GM06990 (cell line): ENCODE results near the gene TK1.

Source experiments
- DNase-seq: peaks from one replicate; pipeline ENCODE4 v3.0.0-alpha.2; 2011; ENCODE audit not compliant: insufficient read length; ENCODE audit errors: extremely low read depth
- H3K27me3 ChIP-seq: replicated peaks from 2 replicates; pipeline ENCODE4 v1.6.0; 2011; ENCODE audit warnings: low read length; ENCODE audit not compliant: control insufficient read depth, insufficient read depth
- H3K36me3 ChIP-seq: 2 replicates; pipeline ENCODE4 v1.5.1; 2011; ENCODE audit warnings: low read length; ENCODE audit not compliant: control insufficient read depth, insufficient read depth
- H3K4me3 ChIP-seq: replicated peaks from 2 replicates; pipeline ENCODE4 v1.5.1; 2011; ENCODE audit warnings: low read depth, mild to moderate bottlenecking, control low read depth, low read length
- TF ChIP-seq, protein P1 (sequence below): IDR thresholded peaks from 2 replicates; pipeline ENCODE4 v1.5.1; 2011; ENCODE audit warnings: low read length, control low read depth, mild to moderate bottlenecking, inconsistent platforms; ENCODE audit not compliant: insufficient read depth, poor library complexity, severe bottlenecking

TK1 gene

DNA sequence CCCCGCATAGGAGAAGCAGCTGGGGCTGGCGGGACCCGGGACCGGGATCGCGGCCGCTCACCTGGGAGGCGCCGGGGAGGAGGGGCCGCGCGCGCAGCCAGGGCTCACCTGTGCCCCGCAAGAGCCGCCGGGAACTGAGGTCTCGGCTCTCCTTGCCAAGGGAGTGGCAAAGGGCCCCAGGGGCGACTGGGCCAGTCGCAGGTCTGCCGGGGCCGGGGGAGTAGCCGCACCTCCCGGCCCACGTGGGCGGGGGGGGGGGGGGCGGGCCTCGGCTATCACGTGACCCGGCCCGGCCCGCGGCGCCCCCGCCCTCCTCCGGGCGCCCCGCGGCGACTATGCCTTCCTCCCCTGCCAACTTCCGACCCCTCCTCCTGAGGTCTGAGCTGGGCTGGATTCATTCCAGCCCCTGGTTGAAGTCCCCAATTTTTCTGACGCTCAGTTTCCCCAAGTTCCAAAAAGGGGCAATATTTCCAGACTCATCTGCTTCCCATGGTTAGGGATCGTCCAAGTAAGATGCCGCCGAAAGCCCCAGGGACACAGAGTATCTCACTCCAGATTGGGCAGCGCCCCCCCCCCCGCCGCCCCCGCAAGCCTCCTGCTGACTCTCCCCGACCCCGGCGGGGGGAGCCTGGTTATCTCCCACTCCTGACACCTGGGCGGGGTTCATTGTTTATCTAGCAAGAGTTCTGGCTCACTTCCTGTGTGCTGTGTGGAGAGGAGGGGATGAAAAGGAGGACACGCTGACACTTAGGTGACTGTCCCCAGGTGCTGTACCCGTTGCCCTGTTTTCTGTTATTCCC lies 58.1 kb downstream of the TK1 start, which contains the start of gene TMC6:
Gene TMC6, minus strand, starts transcription at position 205 of the 800 bp plus-strand sequence. CDS start 1,923 bp downstream, outside the sequence.
- Histone ChIP-seq H3K27me3 (no peaks in the 10 kb centered on the region), H3K36me3 (peaks cover 21% of the 10 kb centered on the region), H3K4me3 (peak within 1 kb of the TSS; percentile 91)
- DNase-seq = peak; percentile 82
- TF ChIP-seq, protein P1, sequence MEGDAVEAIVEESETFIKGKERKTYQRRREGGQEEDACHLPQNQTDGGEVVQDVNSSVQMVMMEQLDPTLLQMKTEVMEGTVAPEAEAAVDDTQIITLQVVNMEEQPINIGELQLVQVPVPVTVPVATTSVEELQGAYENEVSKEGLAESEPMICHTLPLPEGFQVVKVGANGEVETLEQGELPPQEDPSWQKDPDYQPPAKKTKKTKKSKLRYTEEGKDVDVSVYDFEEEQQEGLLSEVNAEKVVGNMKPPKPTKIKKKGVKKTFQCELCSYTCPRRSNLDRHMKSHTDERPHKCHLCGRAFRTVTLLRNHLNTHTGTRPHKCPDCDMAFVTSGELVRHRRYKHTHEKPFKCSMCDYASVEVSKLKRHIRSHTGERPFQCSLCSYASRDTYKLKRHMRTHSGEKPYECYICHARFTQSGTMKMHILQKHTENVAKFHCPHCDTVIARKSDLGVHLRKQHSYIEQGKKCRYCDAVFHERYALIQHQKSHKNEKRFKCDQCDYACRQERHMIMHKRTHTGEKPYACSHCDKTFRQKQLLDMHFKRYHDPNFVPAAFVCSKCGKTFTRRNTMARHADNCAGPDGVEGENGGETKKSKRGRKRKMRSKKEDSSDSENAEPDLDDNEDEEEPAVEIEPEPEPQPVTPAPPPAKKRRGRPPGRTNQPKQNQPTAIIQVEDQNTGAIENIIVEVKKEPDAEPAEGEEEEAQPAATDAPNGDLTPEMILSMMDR = no peak

DNA sequence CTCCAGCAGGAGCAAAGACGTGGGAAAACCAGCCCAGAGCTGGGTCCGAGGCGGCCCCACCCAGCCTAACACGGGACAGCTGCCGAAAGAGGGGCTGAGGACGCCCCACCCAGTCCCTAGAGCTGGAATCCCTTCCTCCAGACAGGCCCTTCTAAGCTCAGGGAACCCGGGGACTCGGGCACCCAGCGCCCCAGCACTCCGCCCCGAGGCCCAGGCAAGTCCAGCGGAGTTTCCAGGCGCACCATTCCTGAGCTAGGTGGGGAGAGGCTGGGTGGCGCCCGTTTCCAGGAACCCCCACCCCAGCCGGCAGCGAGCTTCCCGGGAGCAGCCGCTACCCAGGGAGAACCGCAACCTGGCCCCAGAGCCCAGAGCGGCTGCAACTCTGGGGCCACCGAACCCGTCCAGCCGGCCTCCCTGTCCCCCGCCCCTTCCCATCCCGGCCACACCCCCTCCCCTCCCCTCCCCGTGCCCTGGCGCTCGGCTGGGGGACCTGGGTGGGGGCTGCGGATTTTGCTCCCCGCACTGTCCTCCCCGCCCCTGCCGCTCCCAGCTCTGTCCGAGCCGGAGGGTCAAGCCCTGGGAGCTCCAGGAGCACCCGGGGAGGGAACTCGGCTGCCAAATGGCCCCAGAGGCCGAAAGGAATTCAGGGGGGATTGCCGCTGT lies 58.8 kb downstream of the TK1 start:
- Histone ChIP-seq H3K4me3 (peak overlapping the region; percentile 91), H3K36me3 (peaks cover 18% of the 10 kb centered on the region), H3K27me3 (no peaks in the 10 kb centered on the region)
- DNase-seq = peak; percentile 54
- TF ChIP-seq, protein P1 = no peak

DNA sequence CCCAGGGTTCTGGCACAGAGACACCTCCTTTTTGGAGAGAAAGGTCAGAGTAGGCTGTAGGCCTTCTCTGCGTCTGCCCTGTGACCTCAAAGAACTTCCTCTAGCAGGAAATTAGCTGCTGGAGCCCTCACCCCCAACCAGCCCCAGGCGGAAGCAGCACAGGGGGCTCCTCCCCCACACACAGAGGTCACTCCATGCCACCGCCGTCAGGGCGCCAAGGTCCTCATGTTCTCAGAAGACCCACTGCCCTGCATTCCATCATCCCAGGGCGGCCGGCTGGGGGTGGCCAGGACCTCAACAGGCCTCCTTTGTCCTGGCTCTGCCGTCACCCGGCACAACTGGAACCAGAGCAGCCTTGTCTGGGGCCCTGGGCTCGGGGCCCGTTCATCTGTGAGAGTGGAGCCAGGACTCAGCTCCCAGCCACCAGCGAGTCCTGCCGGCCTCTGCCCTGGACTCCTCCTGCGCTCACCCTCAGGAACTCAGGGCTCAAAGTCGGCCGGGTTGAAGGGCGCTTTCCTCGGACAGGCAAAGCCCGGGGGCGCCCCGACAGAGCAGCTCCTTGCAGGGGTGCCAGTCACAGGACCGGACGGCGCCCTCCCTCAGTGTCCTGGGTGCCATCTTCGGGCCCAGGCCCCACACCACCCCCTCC lies 59.5 kb downstream of the TK1 start:
- no peaks in the 10 kb centered on the region for H3K27me3 ChIP-seq
- peaks cover 21% of the 10 kb centered on the region for H3K36me3 ChIP-seq
- H3K4me3 ChIP-seq = peak overlapping the region; percentile 91
- peak; percentile 78 for DNase-seq
- TF ChIP-seq, protein P1 = no peak

DNA sequence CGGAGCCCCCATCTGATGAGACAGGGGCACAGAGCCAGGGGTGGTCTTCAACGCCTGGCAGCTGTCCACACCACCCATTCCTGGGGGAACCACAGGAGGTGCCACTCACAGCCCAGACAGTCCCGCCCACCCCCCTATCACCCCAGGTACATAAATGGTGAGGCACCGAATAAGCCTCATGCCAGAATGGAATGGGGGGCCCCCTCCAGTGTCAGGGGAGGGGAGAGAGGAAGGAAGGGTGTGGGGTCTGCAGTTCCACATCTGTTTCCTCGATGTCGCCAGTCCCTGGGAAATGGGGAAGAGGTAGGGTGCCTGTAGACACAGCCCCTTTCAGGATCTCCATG lies 60.0 kb downstream of the TK1 start:
- Histone ChIP-seq H3K36me3 (peaks cover 25% of the 10 kb centered on the region), H3K27me3 (no peaks in the 10 kb centered on the region), H3K4me3 (peak overlapping the region; percentile 91)
- DNase-seq = no peak
- TF ChIP-seq, protein P1 = no peak

DNA sequence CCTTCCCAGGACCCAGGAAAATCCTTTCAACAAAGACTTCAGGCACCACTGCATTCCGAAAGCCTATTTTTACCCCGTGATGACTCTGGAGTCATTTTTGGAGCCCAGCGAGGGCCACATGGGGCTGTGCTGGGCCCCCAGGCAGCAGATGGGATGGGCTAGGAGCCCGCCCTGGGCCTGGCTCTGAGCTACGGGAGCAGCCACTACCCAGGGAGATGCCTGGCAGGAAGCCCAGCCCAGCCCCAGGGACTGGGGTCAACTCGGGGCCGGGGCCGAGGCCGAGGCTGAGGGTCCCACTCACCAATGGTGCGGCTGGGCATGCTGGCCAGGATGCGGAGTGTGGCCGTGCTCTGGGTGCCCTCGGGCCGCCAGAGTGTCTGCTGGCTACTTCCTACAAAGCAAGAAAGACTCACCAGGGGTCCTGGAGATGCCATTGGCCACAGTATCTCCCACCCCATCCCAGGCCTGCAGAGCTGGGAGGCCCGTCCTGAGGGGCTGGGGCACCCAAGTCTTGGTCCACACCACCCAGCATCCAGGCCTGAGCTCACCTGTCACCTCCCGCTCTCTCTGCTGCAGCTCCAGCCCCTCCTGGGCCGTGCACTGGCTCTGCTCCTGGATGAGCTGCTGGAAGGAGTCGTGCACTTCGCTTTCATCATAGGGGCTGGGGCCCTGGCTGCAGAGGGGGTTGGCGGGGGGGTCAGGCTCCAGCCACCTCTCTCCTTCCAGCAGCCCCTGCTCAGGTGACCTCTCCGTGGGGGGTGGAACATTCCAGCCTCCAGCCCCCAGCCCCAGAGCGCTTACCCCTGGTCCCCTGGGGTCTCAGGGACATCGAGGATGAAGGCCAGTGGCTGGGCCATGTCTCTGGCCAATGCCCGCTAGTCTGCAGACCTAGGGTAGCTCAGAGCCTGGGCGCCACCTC lies 60.6 kb downstream of the TK1 start:
- Histone ChIP-seq H3K27me3 (no peaks in the 10 kb centered on the region), H3K36me3 (peaks cover 29% of the 10 kb centered on the region), H3K4me3 (peak overlapping the region; percentile 91)
- no peak for DNase-seq
- TF ChIP-seq, protein P1 = no peak
